Central memory CD8-positive, alpha-beta T cell (primary cell): ENCODE results near the gene CCT8.
"Not testable (repeated sequence)": the region's sequence is repeated elsewhere in the genome, so short reads cannot be mapped to it uniquely, and the experiment has no call there.

Source experiments
- ATAC-seq: fragments of 150-1000 bp; cut with Tn5 transposase; replicated peaks from 2 replicates; pipeline ENCODE4 v1.10.0; 2022; ENCODE audit warnings: mild to moderate bottlenecking, moderate FRiP score, moderate number of reproducible peaks; ENCODE audit not compliant: poor library complexity, severe bottlenecking; ENCODE audit errors: extremely low read depth
- DNase-seq, 2 donors: peaks; one replicate each; pipeline ENCODE4 v3.0.0; 2021; ENCODE audit warnings: low spot score in 2 of 2
- H3K27ac Mint-ChIP-seq: one replicate; pipeline ENCODE4 v1.8.0; 2022; ENCODE audit warnings: low read depth, mild to moderate bottlenecking, moderate library complexity, mixed read lengths
- H3K27me3 Mint-ChIP-seq: one replicate; pipeline ENCODE4 v1.8.0; 2022; ENCODE audit warnings: mixed read lengths
- H3K36me3 Mint-ChIP-seq: one replicate; pipeline ENCODE4 v1.8.0; 2022; ENCODE audit warnings: mild to moderate bottlenecking, moderate library complexity, mixed read lengths; ENCODE audit not compliant: insufficient read depth
- H3K4me1 Mint-ChIP-seq: one replicate; pipeline ENCODE4 v1.8.0; 2022; ENCODE audit warnings: mixed read lengths
- H3K4me3 Mint-ChIP-seq: one replicate; pipeline ENCODE4 v1.8.0; 2022; ENCODE audit warnings: mild to moderate bottlenecking, moderate library complexity, mixed read lengths
- H3K9me3 Mint-ChIP-seq: one replicate; pipeline ENCODE4 v1.8.0; 2022; ENCODE audit warnings: mixed read lengths

The CCT8 gene

GRCh38 chr21:29029524-29029923 lies 43.9 kb downstream of the CCT8 start:
- ATAC-seq (no peak), DNase-seq (no peak)
- no peaks in the 10 kb centered on the region for H3K27me3 Mint-ChIP-seq
- H3K4me1 Mint-ChIP-seq, result peaks cover 37% of the 10 kb centered on the region
- H3K27ac Mint-ChIP-seq, result no peak overlapping the region
- H3K36me3 Mint-ChIP-seq, result peaks cover 69% of the 10 kb centered on the region
- H3K9me3 Mint-ChIP-seq, result no peaks in the 10 kb centered on the region
- H3K4me3 Mint-ChIP-seq, result no peak overlapping the region

- Mint-ChIP-seq H3K36me3 (peaks cover 45% of the 10 kb centered on the region), H3K9me3 (no peaks in the 10 kb centered on the region), H3K4me1 (peaks cover 47% of the 10 kb centered on the region), H3K27me3 (no peaks in the 10 kb centered on the region), H3K27ac (peak overlapping the region; percentile 99), H3K4me3 (peak overlapping the region; percentile 89)
- DNase-seq, result no peak
- ATAC-seq, result no peak
Observed at GRCh38 chr21:29025328-29025713, 48.1 kb downstream of the CCT8 start.

GRCh38 chr21:29024474-29025327 lies 48.7 kb downstream of the CCT8 start, which contains the start of gene USP16:
Gene USP16, plus strand, starts transcription at chr21:29024668. Its CDS starts 3,246 bp downstream, at chr21:29027914.
- ATAC-seq, result peak; percentile 90
- H3K27me3 Mint-ChIP-seq, result no peaks in the 10 kb centered on the region
- no peaks in the 10 kb centered on the region for H3K9me3 Mint-ChIP-seq
- peak within 1 kb of the TSS; percentile 99 for H3K27ac Mint-ChIP-seq
- peak; percentile 92 to 94 for DNase-seq
- peaks cover 42% of the 10 kb centered on the region for H3K36me3 Mint-ChIP-seq
- H3K4me3 Mint-ChIP-seq, result peak within 1 kb of the TSS; percentile 89
- H3K4me1 Mint-ChIP-seq, result peaks cover 46% of the 10 kb centered on the region

GRCh38 chr21:29022166-29022565 lies 51.3 kb downstream of the CCT8 start:
- H3K4me3 Mint-ChIP-seq, result peak overlapping the region; percentile 33
- peaks cover 56% of the 10 kb centered on the region for H3K4me1 Mint-ChIP-seq

GRCh38 chr21:29018540-29018939 lies 54.9 kb downstream of the CCT8 start:
- Mint-ChIP-seq H3K36me3 (peaks cover 12% of the 10 kb centered on the region), H3K4me1 (peaks cover 24% of the 10 kb centered on the region), H3K4me3 (peak overlapping the region; percentile 81), H3K27me3 (no peaks in the 10 kb centered on the region), H3K27ac (peak overlapping the region; percentile 72), H3K9me3 (no peaks in the 10 kb centered on the region)
- ATAC-seq (peak; percentile 8), DNase-seq (no peak)

More at GRCh38 chr21:29022166-29022565, 51.3 kb downstream of the CCT8 start:
- Mint-ChIP-seq H3K36me3 (peaks cover 31% of the 10 kb centered on the region), H3K27ac (peak overlapping the region; percentile 72), H3K9me3 (no peaks in the 10 kb centered on the region), H3K27me3 (no peaks in the 10 kb centered on the region)
- ATAC-seq (no peak), DNase-seq (no peak)

GRCh38 chr21:29017639-29018237 lies 55.7 kb downstream of the CCT8 start:
- peaks cover 12% of the 10 kb centered on the region for H3K36me3 Mint-ChIP-seq
- no peak for ATAC-seq
- peak overlapping the region; percentile 72 for H3K27ac Mint-ChIP-seq
- H3K4me3 Mint-ChIP-seq, result peak overlapping the region; percentile 81
- H3K27me3 Mint-ChIP-seq, result no peaks in the 10 kb centered on the region
- H3K9me3 Mint-ChIP-seq, result no peaks in the 10 kb centered on the region
- DNase-seq, result no peak
- H3K4me1 Mint-ChIP-seq, result peaks cover 18% of the 10 kb centered on the region

- not testable (repeated sequence) for DNase-seq, H3K36me3 Mint-ChIP-seq, ATAC-seq, H3K4me3 Mint-ChIP-seq, H3K27ac Mint-ChIP-seq, H3K9me3 Mint-ChIP-seq, H3K4me1 Mint-ChIP-seq, H3K27me3 Mint-ChIP-seq
Observed at GRCh38 chr21:29011236-29011635, 62.2 kb downstream of the CCT8 start.

- Mint-ChIP-seq H3K4me3 (no peak overlapping the region), H3K27me3 (no peaks in the 10 kb centered on the region), H3K4me1 (no peaks in the 10 kb centered on the region), H3K27ac (no peak overlapping the region), H3K36me3 (peaks cover 9% of the 10 kb centered on the region), H3K9me3 (no peaks in the 10 kb centered on the region)
- DNase-seq (no peak), ATAC-seq (no peak)
Observed at GRCh38 chr21:29008367-29008766, 65.1 kb downstream of the CCT8 start.

- ATAC-seq (no peak), DNase-seq (no peak)
- no peak overlapping the region for H3K27ac Mint-ChIP-seq
- peaks cover 10% of the 10 kb centered on the region for H3K36me3 Mint-ChIP-seq
- H3K4me1 Mint-ChIP-seq, result no peaks in the 10 kb centered on the region
- no peaks in the 10 kb centered on the region for H3K27me3 Mint-ChIP-seq
- H3K9me3 Mint-ChIP-seq, result no peaks in the 10 kb centered on the region
- no peak overlapping the region for H3K4me3 Mint-ChIP-seq
Observed at GRCh38 chr21:29007810-29008209, 65.6 kb downstream of the CCT8 start.

- DNase-seq (no peak), ATAC-seq (no peak)
- H3K36me3 Mint-ChIP-seq, result peaks cover 16% of the 10 kb centered on the region
- no peak overlapping the region for H3K4me3 Mint-ChIP-seq
- no peak overlapping the region for H3K27ac Mint-ChIP-seq
- no peaks in the 10 kb centered on the region for H3K9me3 Mint-ChIP-seq
- H3K4me1 Mint-ChIP-seq, result no peaks in the 10 kb centered on the region
- H3K27me3 Mint-ChIP-seq, result no peaks in the 10 kb centered on the region
Observed at GRCh38 chr21:29007135-29007534, 66.3 kb downstream of the CCT8 start.
